ENCODE data around the gene SF3B6.
"Not testable (repeated sequence)": the region's sequence is repeated elsewhere in the genome, so short reads cannot be mapped to it uniquely, and the experiment has no call there.

Gene SF3B6

GRCh38 chr2:24105816-24106215 lies 29.7 kb upstream of the SF3B6 start:
- Mint-ChIP-seq H3K27me3 (no peaks in the 10 kb centered on the region), H3K36me3 (ENCODE audit: low read depth) (peaks cover 5% of the 10 kb centered on the region), H3K4me3 (no peak overlapping the region), H3K9me3 (peaks cover 27% of the 10 kb centered on the region), H3K27ac (no peak overlapping the region), H3K4me1 (ENCODE audit: low read depth) (no peaks in the 10 kb centered on the region)

GRCh38 chr2:24104906-24105305 lies 28.8 kb upstream of the SF3B6 start:
- peaks cover 27% of the 10 kb centered on the region for H3K9me3 Mint-ChIP-seq
- no peak overlapping the region for H3K27ac Mint-ChIP-seq
- H3K27me3 Mint-ChIP-seq, result no peaks in the 10 kb centered on the region
- no peaks in the 10 kb centered on the region for H3K4me1 Mint-ChIP-seq (ENCODE audit: low read depth)
- peaks cover 14% of the 10 kb centered on the region for H3K36me3 Mint-ChIP-seq (ENCODE audit: low read depth)
- no peak overlapping the region for H3K4me3 Mint-ChIP-seq

GRCh38 chr2:24104110-24104650 lies 28.1 kb upstream of the SF3B6 start:
- Mint-ChIP-seq H3K4me1 (ENCODE audit: low read depth) (no peaks in the 10 kb centered on the region), H3K9me3 (peaks cover 25% of the 10 kb centered on the region), H3K27me3 (no peaks in the 10 kb centered on the region), H3K36me3 (ENCODE audit: low read depth) (peaks cover 14% of the 10 kb centered on the region), H3K4me3 (no peak overlapping the region), H3K27ac (no peak overlapping the region)

GRCh38 chr2:24102677-24103076 lies 26.6 kb upstream of the SF3B6 start:
- H3K4me3 Mint-ChIP-seq, result no peak overlapping the region
- no peak overlapping the region for H3K27ac Mint-ChIP-seq
- no peaks in the 10 kb centered on the region for H3K27me3 Mint-ChIP-seq
- H3K4me1 Mint-ChIP-seq (ENCODE audit: low read depth), result no peaks in the 10 kb centered on the region
- H3K9me3 Mint-ChIP-seq, result peaks cover 17% of the 10 kb centered on the region
- peaks cover 14% of the 10 kb centered on the region for H3K36me3 Mint-ChIP-seq (ENCODE audit: low read depth)

GRCh38 chr2:24101992-24102391 lies 25.9 kb upstream of the SF3B6 start:
- no peaks in the 10 kb centered on the region for H3K27me3 Mint-ChIP-seq
- H3K9me3 Mint-ChIP-seq, result peaks cover 10% of the 10 kb centered on the region
- H3K4me3 Mint-ChIP-seq, result no peak overlapping the region
- no peak overlapping the region for H3K27ac Mint-ChIP-seq
- no peaks in the 10 kb centered on the region for H3K4me1 Mint-ChIP-seq (ENCODE audit: low read depth)
- H3K36me3 Mint-ChIP-seq (ENCODE audit: low read depth), result peaks cover 14% of the 10 kb centered on the region

GRCh38 chr2:24100732-24101131 lies 24.6 kb upstream of the SF3B6 start:
- H3K36me3 Mint-ChIP-seq (ENCODE audit: low read depth), result peaks cover 22% of the 10 kb centered on the region

GRCh38 chr2:24095171-24095677 lies 19.1 kb upstream of the SF3B6 start:
- H3K36me3 Mint-ChIP-seq (ENCODE audit: low read depth), result peaks cover 11% of the 10 kb centered on the region
- not testable (repeated sequence) for H3K9me3 Mint-ChIP-seq; H3K4me1 Mint-ChIP-seq (ENCODE audit: low read depth); H3K27ac Mint-ChIP-seq; H3K4me3 Mint-ChIP-seq; H3K27me3 Mint-ChIP-seq

More at GRCh38 chr2:24100732-24101131, 24.6 kb upstream of the SF3B6 start:
- not testable (repeated sequence) for H3K9me3 Mint-ChIP-seq; H3K4me3 Mint-ChIP-seq; H3K27ac Mint-ChIP-seq; H3K4me1 Mint-ChIP-seq (ENCODE audit: low read depth); H3K27me3 Mint-ChIP-seq

GRCh38 chr2:24093270-24093669 lies 17.1 kb upstream of the SF3B6 start:
- not testable (repeated sequence) for H3K4me3 Mint-ChIP-seq; H3K27me3 Mint-ChIP-seq; H3K9me3 Mint-ChIP-seq; H3K27ac Mint-ChIP-seq; H3K36me3 Mint-ChIP-seq (ENCODE audit: low read depth); H3K4me1 Mint-ChIP-seq (ENCODE audit: low read depth)

- no peak overlapping the region for H3K4me3 Mint-ChIP-seq
- peaks cover 4% of the 10 kb centered on the region for H3K4me1 Mint-ChIP-seq (ENCODE audit: low read depth)
- H3K27ac Mint-ChIP-seq, result no peak overlapping the region
- no peaks in the 10 kb centered on the region for H3K9me3 Mint-ChIP-seq
- H3K27me3 Mint-ChIP-seq, result no peaks in the 10 kb centered on the region
- H3K36me3 Mint-ChIP-seq (ENCODE audit: low read depth), result no peaks in the 10 kb centered on the region
Observed at GRCh38 chr2:24088821-24089359, 12.8 kb upstream of the SF3B6 start.

GRCh38 chr2:24087032-24087431 lies 10.9 kb upstream of the SF3B6 start:
- Mint-ChIP-seq H3K4me1 (ENCODE audit: low read depth) (peaks cover 13% of the 10 kb centered on the region), H3K9me3 (no peaks in the 10 kb centered on the region), H3K27ac (no peak overlapping the region), H3K36me3 (ENCODE audit: low read depth) (no peaks in the 10 kb centered on the region), H3K4me3 (no peak overlapping the region), H3K27me3 (no peaks in the 10 kb centered on the region)

GRCh38 chr2:24086241-24086640 lies 10.1 kb upstream of the SF3B6 start:
- peaks cover 13% of the 10 kb centered on the region for H3K4me1 Mint-ChIP-seq (ENCODE audit: low read depth)
- H3K9me3 Mint-ChIP-seq, result no peaks in the 10 kb centered on the region
- no peaks in the 10 kb centered on the region for H3K36me3 Mint-ChIP-seq (ENCODE audit: low read depth)
- H3K4me3 Mint-ChIP-seq, result no peak overlapping the region
- no peak overlapping the region for H3K27ac Mint-ChIP-seq
- no peaks in the 10 kb centered on the region for H3K27me3 Mint-ChIP-seq

- Mint-ChIP-seq H3K27ac (no peak overlapping the region), H3K9me3 (no peaks in the 10 kb centered on the region), H3K4me3 (peak overlapping the region; percentile 88), H3K36me3 (ENCODE audit: low read depth) (no peaks in the 10 kb centered on the region), H3K4me1 (ENCODE audit: low read depth) (peaks cover 13% of the 10 kb centered on the region), H3K27me3 (no peaks in the 10 kb centered on the region)
Observed at GRCh38 chr2:24085200-24085489, 9.0 kb upstream of the SF3B6 start.

GRCh38 chr2:24084386-24085199 lies 8.5 kb upstream of the SF3B6 start, which contains the start of gene TP53I3:
Gene TP53I3, minus strand, starts transcription at chr2:24084834. Its CDS starts 508 bp downstream, at chr2:24084326.
- Mint-ChIP-seq H3K4me3 (peak within 1 kb of the TSS; percentile 88), H3K9me3 (no peaks in the 10 kb centered on the region), H3K36me3 (ENCODE audit: low read depth) (no peaks in the 10 kb centered on the region), H3K27me3 (no peaks in the 10 kb centered on the region), H3K4me1 (ENCODE audit: low read depth) (peaks cover 13% of the 10 kb centered on the region), H3K27ac (peak within 1 kb of the TSS; percentile 52)

- no peaks in the 10 kb centered on the region for H3K36me3 Mint-ChIP-seq (ENCODE audit: low read depth)
- no peaks in the 10 kb centered on the region for H3K27me3 Mint-ChIP-seq
- H3K4me1 Mint-ChIP-seq (ENCODE audit: low read depth), result peaks cover 13% of the 10 kb centered on the region
- peak overlapping the region; percentile 52 for H3K27ac Mint-ChIP-seq
- peak overlapping the region; percentile 88 for H3K4me3 Mint-ChIP-seq
- no peaks in the 10 kb centered on the region for H3K9me3 Mint-ChIP-seq
Observed at GRCh38 chr2:24083567-24084385, 7.7 kb upstream of the SF3B6 start.
